DMS79 (cell line): ENCODE results near the gene OR1I1.
"Not testable (repeated sequence)": the region's sequence is repeated elsewhere in the genome, so short reads cannot be mapped to it uniquely, and the experiment has no call there.

Experiments
- DNase-seq: peaks from one replicate; lab custom pipeline; 2025; lab: John Stamatoyannopoulos, UW

Gene OR1I1

DNA sequence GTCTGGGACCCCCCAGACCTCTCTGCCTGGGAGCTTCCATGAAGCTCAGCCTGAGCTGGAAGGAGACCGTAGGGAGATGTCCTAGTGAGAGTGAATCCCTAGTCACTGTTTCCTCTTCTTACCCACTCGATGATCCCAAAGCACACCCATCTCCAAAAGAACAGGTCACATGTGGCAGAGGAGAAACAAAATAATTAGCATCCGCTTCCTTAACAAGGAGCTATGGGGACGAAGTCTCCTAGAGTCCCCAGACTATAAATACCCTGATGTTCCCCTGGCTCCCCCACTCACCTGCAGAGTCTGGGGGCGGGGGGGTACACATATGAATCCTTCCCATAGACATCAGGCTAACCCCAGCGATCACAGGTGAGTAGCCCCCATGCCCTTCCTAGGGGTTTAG, at the start of gene OR1I1:
Gene OR1I1, plus strand, starts transcription at position 301 of the 400 bp plus-strand sequence. CDS start 4,855 bp downstream, outside the sequence.
- no peak for DNase-seq

- no peak for DNase-seq
Measured at GRCh38 chr19:15035795-15036311, 46.2 kb upstream of the OR1I1 start.

DNA sequence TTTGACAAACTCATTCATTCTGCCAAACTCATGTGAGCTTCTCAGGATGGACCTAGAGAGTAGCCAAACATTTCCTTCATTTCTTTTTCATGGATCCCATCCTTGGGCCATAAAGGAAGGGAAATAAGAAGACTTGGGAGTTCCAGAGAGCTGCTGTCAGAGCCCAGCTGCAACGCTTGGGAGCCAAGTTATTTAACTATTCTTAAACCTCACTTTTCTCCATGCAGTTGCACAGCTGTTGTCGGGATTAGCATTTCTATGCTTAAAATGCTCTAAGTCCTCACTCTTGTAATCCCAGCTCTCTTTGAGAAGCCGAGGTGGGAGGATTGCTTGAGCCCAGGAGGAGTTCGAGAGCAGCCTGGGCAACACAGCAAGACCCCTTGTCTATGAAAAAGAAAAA, 44.4 kb upstream of the OR1I1 start:
- DNase-seq: no peak

DNA sequence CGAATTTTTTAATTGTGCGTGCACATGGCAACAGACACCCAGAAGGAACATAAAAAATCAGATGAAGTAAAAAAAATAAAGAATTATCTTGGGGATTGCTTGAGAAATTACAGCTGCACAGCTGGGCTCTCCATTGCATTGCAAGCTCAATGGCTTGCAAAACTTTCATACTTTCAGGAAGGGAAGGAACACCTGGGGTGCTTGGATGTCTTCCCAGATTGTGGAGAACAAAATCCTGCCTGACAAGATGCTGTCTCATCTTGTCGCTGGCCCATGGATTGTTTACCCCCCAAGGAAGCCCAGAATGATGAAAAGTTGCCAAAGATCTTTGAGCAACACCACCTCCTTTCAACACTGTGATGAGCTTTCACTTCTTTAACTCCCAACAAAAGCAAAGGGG, 43.7 kb upstream of the OR1I1 start:
- DNase-seq: peak; percentile 2

DNA sequence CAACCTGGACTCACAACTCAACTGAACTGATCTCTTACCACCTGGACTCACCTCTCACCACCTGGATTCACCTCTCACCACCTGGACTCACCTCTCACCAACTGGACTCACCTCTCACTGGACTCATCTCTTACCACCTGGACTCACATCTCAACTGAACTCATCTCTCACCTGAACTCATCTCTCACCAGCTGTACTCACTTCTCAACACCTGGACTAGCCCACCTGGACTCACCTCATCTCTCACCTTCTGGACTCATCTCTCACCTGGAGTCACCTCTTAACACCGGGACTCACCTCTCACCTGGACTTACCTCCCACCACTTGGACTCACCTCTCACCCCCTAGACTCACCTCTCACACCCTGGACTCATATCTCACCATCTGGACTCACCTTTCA, 40.0 kb upstream of the OR1I1 start:
- DNase-seq: no peak

DNA sequence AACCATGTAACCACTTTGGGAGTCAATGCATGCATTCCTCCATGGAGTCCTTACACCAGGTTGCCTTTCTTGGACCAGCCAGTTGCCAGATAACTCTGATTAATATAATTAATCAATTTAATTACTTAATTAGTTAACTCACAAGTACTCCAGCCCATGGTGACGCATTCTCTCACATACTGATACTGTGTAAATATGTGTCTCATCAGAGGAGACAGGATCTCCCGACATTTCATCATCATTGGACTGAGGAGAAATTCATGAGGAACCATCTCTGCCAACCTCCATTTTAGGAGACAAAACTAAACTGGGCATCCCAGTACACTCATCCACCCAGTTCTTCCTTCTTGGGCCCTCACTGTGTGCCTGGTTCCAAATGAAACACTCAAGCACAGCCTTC, 39.2 kb upstream of the OR1I1 start:
- DNase-seq: no peak

GRCh38 chr19:15045506-15045905, 36.5 kb upstream of the OR1I1 start:
- DNase-seq: no peak

DNA sequence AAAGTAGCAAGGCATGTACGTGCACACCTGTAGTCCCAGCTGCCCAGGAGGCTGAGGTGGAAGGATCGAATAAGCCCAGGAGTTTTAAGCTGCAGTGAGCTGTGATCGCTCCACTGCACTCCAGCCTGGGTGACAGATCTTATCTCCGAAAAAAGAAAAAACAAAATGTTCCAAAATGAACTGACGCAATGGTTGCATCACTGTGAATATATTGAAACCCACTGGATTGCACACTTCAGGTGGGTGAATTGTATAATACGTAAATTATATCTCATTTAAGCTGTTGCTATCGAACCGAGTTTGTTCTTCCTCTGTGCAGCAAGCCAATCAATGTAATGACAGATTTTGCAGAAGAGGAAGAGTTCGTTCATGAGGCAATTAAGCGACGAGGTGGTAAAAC, 34.3 kb upstream of the OR1I1 start:
- no peak for DNase-seq

GRCh38 chr19:15048128-15048527, 33.9 kb upstream of the OR1I1 start:
- no peak for DNase-seq

GRCh38 chr19:15048885-15049541, 33.0 kb upstream of the OR1I1 start, which contains the start of gene CASP14:
Gene CASP14 (plus strand): TSS chr19:15049480. CDS start chr19:15052252, 2,772 bp downstream.
- no peak for DNase-seq

DNA sequence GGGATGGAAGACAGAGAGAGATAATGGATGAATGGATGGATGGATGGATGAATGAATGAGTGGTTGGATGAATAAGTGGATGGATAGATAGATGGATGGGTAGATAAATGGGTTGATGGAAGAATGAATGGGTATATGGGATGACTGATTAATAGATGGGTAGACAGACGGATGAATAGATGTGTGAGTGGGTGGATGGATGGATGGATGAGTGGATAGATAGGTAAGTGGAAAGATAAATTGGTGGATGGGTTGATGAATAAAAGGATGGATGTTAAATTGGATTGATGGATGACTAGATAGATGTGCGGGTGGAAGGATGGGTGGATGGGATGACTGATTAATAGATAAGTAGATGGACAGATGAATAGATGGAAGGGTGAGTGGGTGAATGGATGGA, 31.4 kb upstream of the OR1I1 start:
- no peak for DNase-seq

DNA sequence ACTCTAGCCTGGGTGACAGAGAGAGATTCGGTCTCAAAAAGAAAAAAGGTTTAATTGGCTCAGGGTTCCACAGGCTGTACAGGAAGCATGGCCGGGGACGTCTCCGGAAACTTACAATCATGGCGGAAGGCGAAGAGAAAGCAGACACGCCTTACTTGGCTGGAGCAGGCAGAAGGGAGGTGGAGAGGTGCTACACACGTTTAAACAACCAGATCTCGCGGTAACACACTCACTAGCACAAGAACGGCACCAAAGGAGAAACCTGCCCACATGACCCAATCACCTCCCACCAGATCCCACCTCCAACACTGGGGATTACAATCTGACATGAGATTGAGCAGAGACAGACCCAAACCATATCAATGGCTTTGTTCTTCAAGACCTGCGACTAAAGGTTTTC, 20.0 kb upstream of the OR1I1 start:
- no peak for DNase-seq

DNA sequence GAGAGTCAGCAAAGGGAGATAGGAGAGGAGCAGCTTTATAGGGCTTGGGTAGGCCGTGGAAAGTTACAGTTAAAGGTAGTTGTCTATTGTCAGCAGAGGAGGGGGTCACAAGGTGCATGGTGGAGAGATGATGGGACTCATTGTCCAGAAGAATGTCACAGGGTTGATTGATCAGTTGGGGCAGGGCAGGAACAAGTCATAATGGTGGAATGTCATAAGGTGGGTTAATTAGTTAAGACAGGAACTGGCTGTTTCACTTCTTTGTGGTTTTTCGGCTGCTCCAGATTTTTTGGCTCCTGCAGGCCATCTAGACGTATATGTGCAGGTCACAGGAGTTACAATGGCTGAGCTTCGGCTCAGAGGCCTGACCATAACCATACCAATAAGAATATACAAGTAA, 11.6 kb upstream of the OR1I1 start:
- DNase-seq: not testable (repeated sequence)

- DNase-seq: no peak
Measured at GRCh38 chr19:15072930-15073647, 8.9 kb upstream of the OR1I1 start.

DNA sequence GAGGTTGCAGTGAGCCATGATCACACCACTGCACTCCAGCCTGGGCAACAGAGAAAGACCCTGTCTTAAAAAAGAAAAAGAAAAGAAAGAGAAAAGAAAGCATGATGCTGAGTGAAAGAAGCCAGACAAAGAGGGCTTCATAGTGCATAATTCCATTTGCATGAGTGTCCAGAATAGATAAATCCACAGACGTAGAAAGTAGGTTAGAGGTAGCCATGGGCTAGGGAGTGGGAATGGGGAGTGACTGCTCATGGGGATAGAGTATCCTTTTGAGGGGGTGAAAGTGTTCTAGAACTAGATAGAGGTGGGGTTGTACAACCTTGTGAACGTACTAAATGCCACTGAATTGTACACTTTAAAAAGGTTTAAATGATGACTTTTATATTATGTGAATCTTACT, 7.6 kb upstream of the OR1I1 start:
- DNase-seq: no peak

DNA sequence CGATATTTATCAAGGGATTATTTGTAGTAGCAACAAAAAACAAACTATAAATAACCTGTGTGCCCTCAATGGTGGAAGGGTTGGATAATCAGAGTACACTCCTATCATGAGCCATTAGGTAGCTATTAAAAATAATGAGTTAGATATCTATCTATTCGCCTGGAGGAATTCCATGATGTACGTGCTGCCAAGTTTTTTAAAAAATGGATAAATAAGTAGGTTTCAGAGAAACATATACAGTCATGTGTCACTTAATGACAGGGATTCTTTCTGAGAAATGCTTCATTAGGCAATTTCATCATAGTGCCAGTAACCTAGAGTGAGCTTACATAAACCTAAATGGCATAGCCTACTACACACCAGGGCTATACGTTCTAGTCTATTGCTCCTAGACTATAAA, 6.2 kb upstream of the OR1I1 start:
- DNase-seq: no peak

GRCh38 chr19:15080002-15080401, 2.0 kb upstream of the OR1I1 start:
- not testable (repeated sequence) for DNase-seq

GRCh38 chr19:15087182-15087581, 5.2 kb downstream of the OR1I1 start:
- no peak for DNase-seq

DNA sequence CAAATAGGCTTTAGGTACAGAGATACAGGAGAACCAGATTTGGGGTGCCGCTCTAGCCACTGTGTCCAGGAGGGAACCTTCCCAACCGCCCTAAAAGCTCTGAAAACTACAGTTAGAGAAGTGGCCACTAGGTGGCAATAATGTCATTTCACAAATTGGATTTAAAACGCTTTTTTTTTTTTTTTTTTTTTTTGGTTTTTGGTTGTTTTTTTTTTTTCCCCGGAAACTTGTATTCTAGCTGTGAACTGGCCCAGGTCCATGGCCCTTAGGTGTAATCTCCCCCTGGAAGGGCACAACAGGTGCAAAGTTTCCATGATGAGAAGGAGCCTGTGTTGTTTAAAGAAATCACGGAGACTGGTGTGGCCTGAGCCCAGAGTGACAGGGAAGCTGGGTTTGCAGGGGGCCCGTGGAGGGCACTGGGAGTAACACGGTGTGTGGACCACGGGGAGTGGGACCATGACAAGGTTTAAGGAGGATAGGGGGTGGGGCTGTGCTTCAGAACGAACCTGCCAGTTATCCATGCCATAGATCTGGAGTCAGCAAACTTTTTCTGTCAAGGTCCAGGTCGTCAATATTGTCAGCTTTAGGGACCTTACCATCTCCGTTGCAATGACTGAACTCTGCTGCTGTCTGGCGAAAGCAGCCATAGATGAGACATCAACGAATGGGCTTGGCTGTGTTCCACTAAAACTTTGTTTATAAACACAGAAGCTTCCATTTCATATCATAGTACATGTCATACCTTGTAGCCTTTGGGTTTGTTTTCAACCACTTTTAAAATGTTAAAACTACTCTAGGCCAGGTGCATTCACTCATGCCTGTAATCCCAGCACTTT, 10.1 kb downstream of the OR1I1 start:
- DNase-seq: peak; percentile 36

DNA sequence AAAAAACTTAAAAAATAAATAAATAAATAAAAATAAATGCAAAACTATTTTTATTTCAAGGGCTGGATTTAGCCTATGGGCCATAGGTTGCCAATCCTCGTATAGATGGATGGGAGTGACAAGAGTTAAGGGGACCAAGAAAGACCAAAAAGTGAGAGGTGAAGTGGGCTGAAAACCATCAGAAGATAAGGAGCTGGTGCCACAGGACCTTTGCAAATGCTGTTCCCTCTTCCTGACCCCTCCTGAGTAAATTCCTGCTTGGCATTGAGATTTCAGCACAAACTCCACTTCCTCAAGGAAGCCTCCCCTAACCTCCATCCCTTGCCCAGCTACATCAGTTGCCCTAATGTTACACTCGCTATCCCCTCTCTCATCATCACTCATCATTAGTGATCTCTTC, 11.0 kb downstream of the OR1I1 start:
- DNase-seq: no peak

GRCh38 chr19:15096223-15096622, 14.2 kb downstream of the OR1I1 start:
- DNase-seq: no peak

DNA sequence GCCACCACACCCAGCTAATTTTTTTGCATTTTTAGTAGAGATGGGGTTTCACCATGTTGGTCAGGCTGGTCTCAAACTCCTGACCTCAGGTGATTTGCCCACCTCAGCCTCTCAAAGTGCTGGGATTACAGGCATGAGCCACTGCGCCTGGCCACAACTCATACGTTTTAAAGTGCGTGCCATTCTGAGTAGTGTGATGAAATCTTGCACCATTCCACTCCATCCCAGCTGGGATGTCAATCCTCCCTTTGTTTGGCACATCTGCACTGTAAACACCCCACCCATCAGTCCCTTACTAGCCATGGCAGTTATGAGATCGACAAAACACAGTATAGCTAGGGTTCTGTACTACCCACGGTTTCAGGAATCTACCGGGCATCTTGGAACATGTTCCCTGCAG, 16.0 kb downstream of the OR1I1 start:
- not testable (repeated sequence) for DNase-seq

- DNase-seq: no peak
Measured at GRCh38 chr19:15098460-15098859, 16.4 kb downstream of the OR1I1 start.
